Measurements from ENCODE around the gene ULK4.

DNA sequence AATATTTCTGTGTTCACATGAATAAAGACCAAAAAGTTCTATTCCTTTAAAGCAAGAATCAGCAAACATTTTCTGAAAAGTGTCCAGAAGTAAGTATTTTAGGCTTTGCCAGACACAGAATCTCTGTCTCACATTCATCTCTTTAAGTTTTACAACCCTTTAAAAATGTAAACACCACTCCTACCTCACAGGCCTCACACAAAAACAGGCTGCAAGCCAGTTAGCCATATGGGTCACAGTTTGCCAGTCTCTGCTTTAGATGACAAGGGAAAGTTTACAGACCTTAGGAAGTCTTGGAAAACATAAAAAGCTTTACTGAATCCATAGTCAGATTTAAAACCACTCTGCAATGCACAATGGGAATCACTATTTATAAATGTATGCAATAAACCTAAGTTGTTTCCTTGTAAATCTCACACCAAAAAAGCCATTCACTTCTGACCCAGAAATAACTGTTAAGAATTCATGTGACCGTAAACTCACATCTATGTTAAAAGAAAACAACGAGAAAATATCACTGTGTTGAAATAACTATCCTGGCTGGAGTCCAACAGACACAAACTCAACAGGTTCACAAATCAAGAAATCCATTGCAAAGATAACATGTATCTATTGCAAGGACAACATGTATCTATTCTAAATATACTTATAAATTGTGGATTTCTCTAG, 308.2 kb downstream of the ULK4 start:
- TF ChIP-seq, protein P1, sequence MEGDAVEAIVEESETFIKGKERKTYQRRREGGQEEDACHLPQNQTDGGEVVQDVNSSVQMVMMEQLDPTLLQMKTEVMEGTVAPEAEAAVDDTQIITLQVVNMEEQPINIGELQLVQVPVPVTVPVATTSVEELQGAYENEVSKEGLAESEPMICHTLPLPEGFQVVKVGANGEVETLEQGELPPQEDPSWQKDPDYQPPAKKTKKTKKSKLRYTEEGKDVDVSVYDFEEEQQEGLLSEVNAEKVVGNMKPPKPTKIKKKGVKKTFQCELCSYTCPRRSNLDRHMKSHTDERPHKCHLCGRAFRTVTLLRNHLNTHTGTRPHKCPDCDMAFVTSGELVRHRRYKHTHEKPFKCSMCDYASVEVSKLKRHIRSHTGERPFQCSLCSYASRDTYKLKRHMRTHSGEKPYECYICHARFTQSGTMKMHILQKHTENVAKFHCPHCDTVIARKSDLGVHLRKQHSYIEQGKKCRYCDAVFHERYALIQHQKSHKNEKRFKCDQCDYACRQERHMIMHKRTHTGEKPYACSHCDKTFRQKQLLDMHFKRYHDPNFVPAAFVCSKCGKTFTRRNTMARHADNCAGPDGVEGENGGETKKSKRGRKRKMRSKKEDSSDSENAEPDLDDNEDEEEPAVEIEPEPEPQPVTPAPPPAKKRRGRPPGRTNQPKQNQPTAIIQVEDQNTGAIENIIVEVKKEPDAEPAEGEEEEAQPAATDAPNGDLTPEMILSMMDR (IDR thresholded peaks at IDR 0.05 in 8 of 11, conservative IDR thresholded peaks at IDR 0.05 in 3 of 11) = no peak
- TF ChIP-seq POLR2A (IDR thresholded peaks at IDR 0.05) (no peak), POLR2AphosphoS5 (IDR thresholded peaks at IDR 0.05) (no peak)

Data from spleen (tissue), 7 donors.